CD8-positive, alpha-beta memory T cell (primary cell): ENCODE data around the gene DNAJB12. TPM values are rescaled to one million over a fixed set of nuclear protein-coding genes. Genes with fewer than 3 reads are reported as not detected.
"Not testable (repeated sequence)": the region's sequence is repeated elsewhere in the genome, so short reads cannot be mapped to it uniquely, and the experiment has no call there.

Source experiments
- CTCF ChIA-PET: fragments of 350-600 bp; sonication (Branson Sonifier 250); formaldehyde crosslinking; loops from one replicate; lab custom pipeline; 2021; ENCODE audit warnings: antibody characterized with exemption; lab: Charles Lee
- POLR2A ChIA-PET: fragments of 350-600 bp; sonication (Branson Sonifier 250); formaldehyde crosslinking; loops from one replicate; lab custom pipeline; 2021; ENCODE audit warnings: antibody characterized with exemption; lab: Charles Lee
- DNase-seq, 5 donors: peaks; one replicate each; pipeline versions ENCODE4 v3.0.0 to v3.0.0-alpha.2; 2020 to 2022; ENCODE audit warnings: mixed read lengths in 1 of 5
- H3K27ac ChIP-seq: one replicate; pipeline ENCODE4 v1.7.0; 2013; ENCODE audit warnings: low read depth, mild to moderate bottlenecking, low read length, moderate library complexity
- H3K27me3 ChIP-seq: 2 replicates; pipeline ENCODE4 v1.7.0; 2013; ENCODE audit warnings: low read length, mild to moderate bottlenecking; ENCODE audit not compliant: insufficient read depth, poor library complexity, severe bottlenecking
- H3K36me3 ChIP-seq: 2 replicates; pipeline ENCODE4 v1.7.0; 2013; ENCODE audit warnings: mild to moderate bottlenecking, low read length, moderate library complexity; ENCODE audit not compliant: insufficient read depth
- H3K4me1 ChIP-seq: 2 replicates; pipeline ENCODE4 v1.7.0; 2013; ENCODE audit warnings: mild to moderate bottlenecking, low read length, moderate library complexity; ENCODE audit not compliant: insufficient read depth
- H3K4me3 ChIP-seq: 2 replicates; pipeline ENCODE4 v1.7.0; 2013; ENCODE audit warnings: mild to moderate bottlenecking, low read length
- H3K9me3 ChIP-seq: 2 replicates; pipeline ENCODE4 v1.7.0; 2013; ENCODE audit warnings: mild to moderate bottlenecking, low read length
- H3K27ac Mint-ChIP-seq, 8 donors: one replicate each; pipeline ENCODE4 v1.8.0; 2020 to 2021; ENCODE audit warnings: mixed read lengths in 8 of 8, mild to moderate bottlenecking in 6 of 8, inconsistent platforms in 3 of 8, moderate library complexity in 3 of 8
- H3K27me3 Mint-ChIP-seq, 2 donors: one replicate each; pipeline ENCODE4 v1.8.0; 2020 to 2021; ENCODE audit warnings: mixed read lengths in 2 of 2, mild to moderate bottlenecking in 1 of 2, moderate library complexity in 1 of 2
- H3K36me3 Mint-ChIP-seq, 3 donors: one replicate each; pipeline ENCODE4 v1.8.0; 2020 to 2021; ENCODE audit warnings: mixed read lengths in 3 of 3, inconsistent platforms in 1 of 3, mild to moderate bottlenecking in 1 of 3
- H3K4me1 Mint-ChIP-seq, 3 donors: one replicate each; pipeline ENCODE4 v1.8.0; 2020 to 2021; ENCODE audit warnings: mixed read lengths in 3 of 3, inconsistent platforms in 1 of 3, mild to moderate bottlenecking in 1 of 3
- H3K4me3 Mint-ChIP-seq, 7 donors: one replicate each; pipeline ENCODE4 v1.8.0; 2020 to 2021; ENCODE audit warnings: mixed read lengths in 7 of 7, mild to moderate bottlenecking in 6 of 7, moderate library complexity in 4 of 7, inconsistent platforms in 2 of 7
- H3K9me3 Mint-ChIP-seq, 5 donors: one replicate each; pipeline ENCODE4 v1.8.0; 2020 to 2022; ENCODE audit warnings: mixed read lengths in 5 of 5, mild to moderate bottlenecking in 3 of 5, moderate library complexity in 2 of 5, inconsistent platforms in 1 of 5
- polyA plus RNA-seq: library from polyadenylated mRNA; unstranded; fragments of 300-500 nt; fragmentation: Illumina TruSeq; gene quantifications from one replicate; pipeline ENCODE4 v1.2.3, GENCODE V29; 2021
- total RNA-seq, 2 experiments: library from RNA; stranded (reverse); gene quantifications; one replicate each; pipeline ENCODE4 v1.2.3, GENCODE V29; 2021

Gene DNAJB12
- total and polyA plus RNA-seq, 3 experiments from 2014 or later: 28.0 to 30.4 (median 29.4) TPM

GRCh38 chr10:72310636-72311035 is 44.1 kb downstream of the DNAJB12 start:
- no peaks in the 10 kb centered on the region for H3K9me3 ChIP-seq
- H3K27ac Mint-ChIP-seq: peak overlapping the region in 2 of 8 donors; percentile 67 to 72
- ChIA-PET CTCF (interaction anchor here (1.0 kb wide), 1 partner anchor 11 kb away, joined by 3 read pairs; no protein-coding TSS in a partner anchor), POLR2A (interaction anchor here (0.9 kb wide), 1 partner anchor 8 kb away, joined by 3 read pairs; no protein-coding TSS in a partner anchor)
- no peaks in the 10 kb centered on the region for H3K27me3 ChIP-seq
- no peak overlapping the region for H3K27ac ChIP-seq
- H3K4me3 ChIP-seq: no peak overlapping the region
- peaks cover 0 to 1% of the 10 kb centered on the region in 2 donors for H3K27me3 Mint-ChIP-seq
- peaks cover 52% of the 10 kb centered on the region for H3K4me1 ChIP-seq
- no peaks in the 10 kb centered on the region for H3K9me3 Mint-ChIP-seq
- H3K4me1 Mint-ChIP-seq: peaks cover 20 to 45% (median 25%) of the 10 kb centered on the region in 3 donors
- no peaks in the 10 kb centered on the region for H3K36me3 Mint-ChIP-seq
- no peak for DNase-seq
- H3K36me3 ChIP-seq: no peaks in the 10 kb centered on the region
- H3K4me3 Mint-ChIP-seq: no peak overlapping the region

DNA sequence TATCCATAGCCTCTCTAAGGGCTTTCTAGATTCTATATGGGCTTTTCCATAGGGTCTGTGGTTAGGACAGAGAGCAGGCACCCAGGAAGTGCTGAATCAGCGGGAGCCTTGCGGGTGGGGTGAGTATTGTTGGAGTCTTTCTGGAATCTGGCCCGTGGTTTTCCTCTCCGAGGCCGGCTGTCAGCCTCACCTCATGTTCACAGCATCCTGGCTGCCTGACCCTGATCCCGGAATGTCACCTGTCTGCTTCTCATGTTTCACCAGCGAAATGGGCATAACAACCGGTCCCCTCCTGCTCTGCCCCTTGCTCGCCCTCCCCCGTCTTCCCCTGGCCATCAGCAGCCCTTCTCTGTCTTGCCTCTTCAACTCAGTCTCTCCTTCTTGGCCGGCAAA is 44.5 kb downstream of the DNAJB12 start:
- no peak overlapping the region for H3K27ac ChIP-seq
- CTCF ChIA-PET: no interaction called here
- peaks cover 22 to 45% (median 26%) of the 10 kb centered on the region in 3 donors for H3K4me1 Mint-ChIP-seq
- no peaks in the 10 kb centered on the region for H3K36me3 Mint-ChIP-seq
- H3K36me3 ChIP-seq: no peaks in the 10 kb centered on the region
- peaks cover 52% of the 10 kb centered on the region for H3K4me1 ChIP-seq
- peak overlapping the region in 4 of 8 donors; percentile 51 to 72 (median 70) for H3K27ac Mint-ChIP-seq
- no peak for DNase-seq
- H3K9me3 Mint-ChIP-seq: no peaks in the 10 kb centered on the region
- no peaks in the 10 kb centered on the region for H3K9me3 ChIP-seq
- no peaks in the 10 kb centered on the region for H3K27me3 ChIP-seq
- no peak overlapping the region for H3K4me3 Mint-ChIP-seq
- POLR2A ChIA-PET: interaction anchor here (0.9 kb wide), 1 partner anchor 9 kb away, joined by 3 read pairs; no protein-coding TSS in a partner anchor
- H3K4me3 ChIP-seq: no peak overlapping the region
- peaks cover 0 to 1% of the 10 kb centered on the region in 2 donors for H3K27me3 Mint-ChIP-seq

DNA sequence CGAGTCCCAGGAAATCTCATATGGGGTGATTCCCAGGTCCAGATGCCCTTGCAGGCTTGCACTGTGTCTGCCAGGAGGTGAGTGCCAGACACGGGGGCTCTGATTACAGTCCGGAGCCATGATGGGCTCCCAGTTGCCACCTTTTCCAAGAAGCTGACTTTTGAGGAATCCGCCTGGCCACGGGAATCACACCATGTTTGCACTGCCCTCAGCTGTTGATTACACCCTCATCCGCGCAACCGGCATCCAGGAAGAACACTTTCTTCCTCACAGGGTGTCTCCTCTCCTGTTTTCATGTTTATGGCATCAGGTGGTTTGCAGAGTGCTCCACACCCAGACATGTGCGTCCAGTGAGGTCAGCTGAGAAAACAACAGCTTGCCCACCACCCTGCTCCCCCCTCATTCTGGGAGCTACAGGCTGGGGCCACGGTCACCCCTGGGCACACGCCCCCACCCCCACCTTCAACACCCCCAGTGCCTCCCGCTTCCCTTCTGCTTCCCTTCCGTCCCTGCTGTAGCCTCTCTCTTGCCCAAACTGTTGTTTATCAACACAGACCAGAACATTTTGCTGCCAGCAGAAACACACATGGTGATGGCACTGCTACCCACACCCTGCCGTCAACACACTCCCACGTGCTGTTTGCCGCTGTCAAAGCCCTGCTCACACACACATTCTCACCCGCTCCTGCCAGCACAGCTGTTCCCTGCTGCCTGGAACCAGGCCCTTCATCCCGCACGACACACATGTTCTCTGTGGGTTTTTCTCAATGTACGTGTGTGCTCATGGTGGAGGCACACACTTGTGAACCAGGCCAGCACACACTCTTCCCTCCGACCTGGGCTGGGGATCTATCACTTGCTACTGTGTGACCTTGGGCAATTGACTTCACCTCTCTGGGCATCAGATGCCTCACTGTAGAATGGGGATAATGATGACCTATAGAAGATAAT is 45.2 kb downstream of the DNAJB12 start:
- no peaks in the 10 kb centered on the region for H3K36me3 Mint-ChIP-seq
- Histone ChIP-seq H3K27me3 (no peaks in the 10 kb centered on the region), H3K27ac (peak overlapping the region; percentile 63), H3K4me3 (no peak overlapping the region), H3K36me3 (no peaks in the 10 kb centered on the region), H3K4me1 (peaks cover 53% of the 10 kb centered on the region), H3K9me3 (no peaks in the 10 kb centered on the region)
- H3K9me3 Mint-ChIP-seq: no peaks in the 10 kb centered on the region
- H3K4me1 Mint-ChIP-seq: peaks cover 25 to 46% (median 29%) of the 10 kb centered on the region in 3 donors
- H3K4me3 Mint-ChIP-seq: no peak overlapping the region
- ChIA-PET CTCF (interaction anchor here (1.1 to 2.1 kb wide), 3 partner anchors 7 to 27 kb away, joined by 3 to 6 read pairs (median 5); no protein-coding TSS in a partner anchor), POLR2A (no interaction called here)
- H3K27ac Mint-ChIP-seq: peak overlapping the region in 4 of 8 donors; percentile 51 to 82 (median 70)
- DNase-seq: no peak
- peaks cover 0 to 1% of the 10 kb centered on the region in 2 donors for H3K27me3 Mint-ChIP-seq

GRCh38 chr10:72308320-72308987 is 46.3 kb downstream of the DNAJB12 start:
- Mint-ChIP-seq H3K4me1 (peaks cover 31 to 53% (median 32%) of the 10 kb centered on the region in 3 donors), H3K36me3 (no peaks in the 10 kb centered on the region), H3K27me3 (peaks cover 0 to 1% of the 10 kb centered on the region in 2 donors), H3K9me3 (no peaks in the 10 kb centered on the region), H3K27ac (peak overlapping the region; percentile 15 to 82 (median 61)), H3K4me3 (no peak overlapping the region)
- peaks cover 53% of the 10 kb centered on the region for H3K4me1 ChIP-seq
- no peak overlapping the region for H3K4me3 ChIP-seq
- no peaks in the 10 kb centered on the region for H3K27me3 ChIP-seq
- peak overlapping the region; percentile 63 for H3K27ac ChIP-seq
- ChIA-PET POLR2A (interaction anchor here (1.0 kb wide), 1 partner anchor 10 kb away, joined by 4 read pairs; no protein-coding TSS in a partner anchor), CTCF (interaction anchor here (0.7 to 2.1 kb wide), 5 partner anchors 8 to 29 kb away, joined by 3 to 6 read pairs (median 4); no protein-coding TSS in a partner anchor)
- no peaks in the 10 kb centered on the region for H3K36me3 ChIP-seq
- DNase-seq: no peak
- no peaks in the 10 kb centered on the region for H3K9me3 ChIP-seq

GRCh38 chr10:72307711-72308110 is 47.0 kb downstream of the DNAJB12 start:
- not testable (repeated sequence) for H3K9me3 Mint-ChIP-seq, H3K36me3 Mint-ChIP-seq, H3K27me3 ChIP-seq, H3K9me3 ChIP-seq, H3K27me3 Mint-ChIP-seq, H3K4me3 Mint-ChIP-seq, H3K36me3 ChIP-seq, DNase-seq, H3K4me3 ChIP-seq
- peaks cover 31 to 53% (median 32%) of the 10 kb centered on the region in 3 donors for H3K4me1 Mint-ChIP-seq
- H3K27ac Mint-ChIP-seq: peak overlapping the region in 3 of 8 donors; percentile 12 to 88 (median 54)
- POLR2A ChIA-PET: interaction anchor here (1.0 kb wide), 1 partner anchor 11 kb away, joined by 4 read pairs; no protein-coding TSS in a partner anchor
- Histone ChIP-seq H3K4me1 (peaks cover 53% of the 10 kb centered on the region), H3K27ac (peak overlapping the region; percentile 63)
- CTCF ChIA-PET: interaction anchor here (1.0 to 2.1 kb wide), 3 partner anchors 11 to 29 kb away, joined by 3 to 6 read pairs (median 4); no protein-coding TSS in a partner anchor

DNA sequence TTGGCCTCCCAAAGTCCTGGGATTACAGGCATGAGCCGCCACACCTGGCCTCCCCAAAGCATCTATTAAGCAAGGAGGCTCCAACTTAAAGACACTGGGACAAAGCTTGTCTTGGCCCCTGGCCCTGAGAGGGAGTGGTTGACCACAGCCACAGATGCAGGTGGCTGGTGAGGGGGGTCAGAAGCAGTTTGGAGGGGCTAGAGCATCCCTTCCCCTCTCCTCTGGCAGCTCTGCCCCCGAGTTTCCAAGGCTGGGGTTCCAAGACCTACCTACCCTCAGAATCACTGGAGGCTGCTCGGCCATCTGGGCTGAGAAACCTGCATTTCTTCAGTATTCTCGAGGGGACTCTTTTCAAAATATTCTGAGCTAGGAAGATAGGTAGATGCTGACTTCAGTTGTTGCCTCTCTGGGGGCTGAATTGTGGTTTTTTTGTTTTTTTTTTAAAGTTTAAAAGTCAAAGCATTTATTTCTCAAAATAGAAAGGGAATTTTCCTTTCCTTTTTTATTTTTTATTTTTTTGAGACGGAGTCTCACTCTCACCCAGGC is 48.4 kb downstream of the DNAJB12 start:
- Mint-ChIP-seq H3K4me1 (peaks cover 30 to 53% (median 35%) of the 10 kb centered on the region in 3 donors), H3K27ac (peak overlapping the region in 4 of 8 donors; percentile 41 to 78 (median 74)), H3K27me3 (peaks cover 0 to 1% of the 10 kb centered on the region in 2 donors), H3K9me3 (no peaks in the 10 kb centered on the region), H3K36me3 (no peaks in the 10 kb centered on the region), H3K4me3 (no peak overlapping the region)
- ChIA-PET POLR2A (no interaction called here), CTCF (no interaction called here)
- Histone ChIP-seq H3K36me3 (no peaks in the 10 kb centered on the region), H3K9me3 (no peaks in the 10 kb centered on the region), H3K27me3 (no peaks in the 10 kb centered on the region), H3K27ac (no peak overlapping the region), H3K4me1 (peaks cover 47% of the 10 kb centered on the region), H3K4me3 (no peak overlapping the region)
- no peak for DNase-seq

GRCh38 chr10:72303424-72304128 is 51.1 kb downstream of the DNAJB12 start:
- peaks cover 0 to 1% of the 10 kb centered on the region in 2 donors for H3K27me3 Mint-ChIP-seq
- H3K4me3 Mint-ChIP-seq: peak overlapping the region in 1 of 7 donors; percentile 14
- peaks cover 25 to 45% (median 27%) of the 10 kb centered on the region in 3 donors for H3K4me1 Mint-ChIP-seq
- no peaks in the 10 kb centered on the region for H3K36me3 Mint-ChIP-seq
- ChIA-PET CTCF (interaction anchor here (1.0 to 1.8 kb wide), 5 partner anchors 10 to 33 kb away, joined by 3 to 6 read pairs (median 4); no protein-coding TSS in a partner anchor), POLR2A (interaction anchor here (0.6 to 0.8 kb wide), 2 partner anchors 20 to 1833 kb away, joined by 3 read pairs; no protein-coding TSS in a partner anchor)
- H3K9me3 Mint-ChIP-seq: no peaks in the 10 kb centered on the region
- H3K9me3 ChIP-seq: no peaks in the 10 kb centered on the region
- no peaks in the 10 kb centered on the region for H3K36me3 ChIP-seq
- no peak for DNase-seq
- H3K4me1 ChIP-seq: peaks cover 28% of the 10 kb centered on the region
- peak overlapping the region in 6 of 8 donors; percentile 57 to 81 (median 66) for H3K27ac Mint-ChIP-seq
- H3K4me3 ChIP-seq: no peak overlapping the region
- no peak overlapping the region for H3K27ac ChIP-seq
- H3K27me3 ChIP-seq: no peaks in the 10 kb centered on the region
